Activated naive CD4-positive, alpha-beta T cell treated with Interleukin-2 at 50 U/mL for 16 hours (primary cell): ENCODE measurements around the gene OTOP1.
"Not testable (repeated sequence)": the region's sequence is repeated elsewhere in the genome, so short reads cannot be mapped to it uniquely, and the experiment has no call there.

Source experiments
- DNase-seq: peaks from one replicate; pipeline ENCODE4 v3.0.0-alpha.2; 2020

OTOP1 gene

GRCh38 chr4:4228356-4228668 is 1.6 kb upstream of the OTOP1 start:
- no peak for DNase-seq

GRCh38 chr4:4227510-4228355 is 1.0 kb upstream of the OTOP1 start:
- no peak for DNase-seq

DNA sequence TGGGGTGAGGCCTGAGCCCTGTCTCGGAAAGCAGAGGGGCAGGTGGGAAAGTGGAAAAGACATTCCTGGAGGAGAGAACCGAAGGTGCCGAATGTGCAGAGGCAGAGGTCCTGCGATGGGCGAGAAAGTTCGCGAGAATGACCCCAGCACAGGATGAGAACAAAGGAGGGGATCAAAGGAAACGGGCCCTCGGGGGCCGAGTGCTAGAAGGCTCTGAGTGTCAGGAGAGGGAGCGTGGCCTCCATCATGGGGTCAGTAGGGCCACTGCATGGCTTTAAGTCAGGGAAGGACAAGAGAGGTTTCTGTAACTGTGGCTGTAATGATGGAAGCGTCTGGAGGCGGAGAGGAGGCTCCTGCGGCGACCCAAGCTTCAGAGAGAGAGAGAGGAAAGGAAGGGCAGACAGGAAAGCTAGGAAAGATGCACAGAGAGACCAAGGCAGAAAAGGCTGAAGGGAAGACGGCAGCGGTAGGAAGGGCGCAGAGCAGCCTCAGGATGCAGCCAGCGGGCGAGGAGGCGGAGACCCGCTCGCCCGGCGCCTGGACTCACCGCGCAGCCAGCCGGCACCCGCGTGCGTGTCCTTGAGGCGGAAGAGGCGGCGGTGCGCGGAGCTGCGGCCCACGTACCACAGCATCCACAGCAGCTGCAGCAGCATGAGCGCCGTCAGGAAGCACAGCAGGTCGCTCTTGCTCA is 669 bp downstream of the OTOP1 start:
- DNase-seq = no peak

GRCh38 chr4:4217113-4217512 is 9.6 kb downstream of the OTOP1 start:
- DNase-seq = no peak

- no peak for DNase-seq
Observed at GRCh38 chr4:4216648-4217047, 10.1 kb downstream of the OTOP1 start.

DNA sequence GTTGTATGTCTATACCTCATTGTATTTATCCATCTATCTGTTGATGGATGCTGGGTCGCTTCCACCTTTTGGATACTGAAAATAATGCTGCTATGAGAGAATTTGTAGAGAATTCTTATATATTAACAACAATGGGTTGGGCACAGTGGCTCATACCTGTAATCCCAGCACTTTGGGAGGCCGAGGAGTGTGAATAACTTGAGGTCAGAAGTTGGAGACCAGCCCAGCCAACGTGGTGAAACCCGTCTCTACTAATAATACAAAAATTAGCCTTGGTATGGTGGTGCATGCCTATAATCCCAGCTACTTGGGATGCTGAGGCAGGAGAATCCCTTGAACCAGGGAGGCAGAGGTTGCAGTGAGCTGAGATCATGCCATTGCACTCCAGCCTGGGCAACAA is 13.1 kb downstream of the OTOP1 start:
- DNase-seq = not testable (repeated sequence)

GRCh38 chr4:4206204-4206603 is 20.5 kb downstream of the OTOP1 start:
- no peak for DNase-seq

- no peak for DNase-seq
Observed at GRCh38 chr4:4204401-4204745, 22.4 kb downstream of the OTOP1 start.

DNA sequence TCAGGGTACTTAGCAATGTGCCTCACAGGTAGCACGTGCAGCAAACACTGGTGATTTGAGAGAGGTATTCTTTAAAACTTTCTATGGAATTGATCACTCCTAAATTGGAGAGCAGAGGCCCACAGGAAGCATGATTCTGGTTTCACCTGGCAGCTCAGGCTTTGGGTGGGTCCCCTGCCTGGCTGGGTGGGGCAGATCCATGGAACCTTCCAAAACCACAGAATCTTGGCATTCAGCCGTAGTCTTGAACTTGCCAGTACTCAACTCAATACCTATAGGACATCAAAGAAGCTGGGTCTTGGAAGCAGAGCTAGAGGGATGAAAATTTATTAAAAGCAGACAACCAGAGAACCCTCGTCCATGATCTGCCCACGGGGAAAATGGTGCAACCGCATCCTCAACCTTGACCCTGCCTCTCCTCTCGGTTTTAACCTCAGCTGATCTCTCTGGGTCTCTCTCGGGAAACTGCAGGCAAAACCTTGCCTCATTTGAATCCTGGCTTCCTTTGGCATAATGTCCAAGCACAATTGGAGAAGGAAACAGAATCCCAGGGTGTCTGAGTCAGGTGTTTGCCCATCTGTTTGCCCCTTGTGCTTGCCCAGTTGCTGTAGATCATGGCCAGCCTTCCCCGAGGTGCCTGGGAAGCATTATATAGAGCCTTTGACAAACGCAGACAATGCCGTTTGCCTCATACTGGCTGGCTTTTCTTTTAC is 22.9 kb downstream of the OTOP1 start:
- DNase-seq = no peak

DNA sequence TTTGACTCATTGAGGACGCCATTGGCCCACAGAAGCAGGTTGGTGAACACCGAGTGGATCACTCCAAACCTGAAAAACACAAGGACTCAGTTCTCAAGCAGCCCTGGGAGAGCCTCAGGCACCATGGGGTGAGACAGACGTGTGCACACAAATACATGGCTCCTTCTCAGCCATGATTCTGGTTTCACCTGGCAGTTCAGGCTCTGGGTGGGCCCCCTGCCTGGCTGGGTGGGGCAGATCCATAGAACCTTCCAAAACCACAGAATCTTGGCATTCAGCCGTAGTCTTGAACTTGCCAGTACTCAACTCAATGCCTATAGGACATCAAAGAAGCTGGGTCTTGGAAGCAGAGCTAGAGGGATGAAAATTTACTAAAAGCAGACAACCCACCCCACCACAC is 24.2 kb downstream of the OTOP1 start:
- no peak for DNase-seq

GRCh38 chr4:4200624-4201023 is 26.1 kb downstream of the OTOP1 start:
- no peak for DNase-seq

- DNase-seq = no peak
Observed at GRCh38 chr4:4195354-4195753, 31.4 kb downstream of the OTOP1 start.

DNA sequence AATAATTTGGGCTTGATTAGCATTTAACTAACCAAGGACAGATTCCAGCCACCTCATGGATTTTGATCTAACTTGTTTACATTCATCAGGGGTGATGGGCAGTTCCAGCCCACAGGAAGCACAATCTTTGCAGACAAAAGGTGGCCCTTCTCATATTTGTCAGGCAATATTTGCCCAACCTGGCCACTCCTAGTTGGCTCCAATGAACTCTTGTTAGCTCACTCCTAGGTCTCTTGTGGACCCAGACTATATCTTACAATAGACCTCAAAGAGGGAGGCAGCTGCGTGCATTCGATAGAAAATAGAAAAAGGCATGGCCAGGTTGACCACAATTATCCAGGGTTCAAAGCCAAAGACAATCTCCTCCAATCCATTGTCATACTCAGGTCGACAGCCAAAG is 38.2 kb downstream of the OTOP1 start:
- not testable (repeated sequence) for DNase-seq

- DNase-seq = no peak
Observed at GRCh38 chr4:4185528-4185927, 41.2 kb downstream of the OTOP1 start.

DNA sequence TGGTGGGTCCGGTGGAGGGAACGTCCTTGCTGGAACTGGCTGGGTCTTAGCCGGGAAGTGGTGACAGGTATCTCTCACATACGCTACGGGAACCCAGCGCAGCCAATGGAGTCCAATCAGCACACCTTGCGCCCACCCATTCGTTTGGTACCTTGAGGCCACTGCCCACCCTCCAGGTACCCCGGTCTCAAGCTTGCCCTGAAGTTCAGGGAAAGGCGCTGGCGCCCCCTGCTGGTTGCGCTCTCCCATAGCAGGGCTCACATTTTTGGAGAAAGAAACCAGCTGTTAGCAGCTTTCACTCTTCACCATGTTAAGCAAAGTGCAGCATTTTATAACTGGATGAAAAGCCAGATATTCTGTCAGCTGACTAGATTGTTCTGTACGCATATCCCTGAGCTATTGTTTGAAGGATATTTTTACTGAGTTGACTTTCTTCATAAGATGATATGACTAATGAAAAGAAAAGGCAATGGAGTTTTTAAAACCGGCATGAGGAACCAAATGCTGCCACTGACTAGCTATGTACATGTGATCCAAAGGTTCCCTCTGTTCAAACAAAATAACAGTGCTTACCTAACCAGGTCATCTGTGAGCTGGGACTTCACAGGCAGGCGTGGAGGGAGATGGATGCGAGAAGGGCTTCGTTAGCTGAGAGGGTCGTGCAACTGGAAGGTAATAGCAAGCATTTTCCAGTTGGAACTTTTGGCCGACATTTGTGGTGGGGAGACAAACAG is 43.7 kb downstream of the OTOP1 start:
- DNase-seq = peak; percentile 13

- no peak for DNase-seq
Observed at GRCh38 chr4:4170596-4171150, 56.1 kb downstream of the OTOP1 start.

DNA sequence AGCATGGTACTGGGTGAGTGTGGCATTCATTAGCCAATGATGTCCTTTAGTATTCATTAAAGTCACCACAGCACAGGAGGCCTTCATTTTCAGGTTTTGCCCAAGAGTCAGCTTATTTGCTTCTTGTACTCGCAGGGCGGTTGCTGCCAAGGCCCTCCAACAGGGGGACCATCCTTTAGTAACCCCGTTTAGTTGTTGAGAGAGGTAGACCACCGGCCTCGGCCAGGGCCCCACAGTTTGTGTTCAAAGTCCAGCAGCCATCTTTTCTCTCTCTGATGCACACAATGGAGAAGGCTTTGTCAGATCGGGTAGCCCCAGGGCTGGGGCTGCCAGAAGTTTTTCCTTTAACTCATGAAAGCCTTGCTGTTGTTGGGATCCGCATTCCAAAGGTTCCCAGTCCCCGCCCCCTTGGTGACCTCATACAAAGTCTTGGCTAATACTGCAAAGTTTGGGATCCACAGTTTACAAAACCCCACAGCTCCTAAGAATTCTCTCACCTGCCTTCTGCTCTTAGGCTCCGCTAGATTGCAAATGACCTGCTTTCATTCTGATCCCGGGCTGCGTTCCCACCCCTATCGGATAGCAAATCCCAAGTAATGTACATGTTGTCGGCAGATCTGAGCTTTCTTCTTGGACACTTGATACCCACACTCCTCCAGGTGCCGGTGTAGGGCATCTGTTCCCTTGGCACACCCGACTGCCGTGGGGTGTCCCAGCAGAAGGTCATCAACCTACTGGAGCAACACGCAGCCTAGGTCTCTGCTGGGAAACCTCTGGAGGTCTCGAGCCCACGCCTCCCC is 58.5 kb downstream of the OTOP1 start:
- not testable (repeated sequence) for DNase-seq

DNA sequence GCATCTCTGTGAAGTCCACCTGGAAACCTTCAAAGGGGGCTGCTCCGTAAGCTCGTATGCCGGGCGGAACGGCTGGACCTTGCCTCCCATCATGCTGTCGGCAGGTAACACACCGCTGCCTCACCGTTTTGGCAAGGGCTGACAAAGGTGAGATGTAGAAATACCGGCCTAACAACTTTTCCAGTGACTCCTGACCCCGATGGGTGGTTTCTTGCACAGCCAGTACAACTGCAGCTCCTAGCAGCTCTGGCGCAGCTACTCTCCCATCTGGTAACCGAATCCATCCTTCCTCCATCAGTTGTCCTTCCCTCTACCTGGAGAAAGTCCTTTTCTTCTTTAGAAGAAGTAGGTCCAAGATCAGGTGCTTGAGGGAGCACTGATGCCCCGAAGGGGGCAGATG is 59.7 kb downstream of the OTOP1 start:
- DNase-seq = not testable (repeated sequence)

- DNase-seq = not testable (repeated sequence)
Observed at GRCh38 chr4:4165701-4166392, 60.9 kb downstream of the OTOP1 start.

- DNase-seq = not testable (repeated sequence)
Observed at GRCh38 chr4:4164532-4165173, 62.1 kb downstream of the OTOP1 start.

GRCh38 chr4:4162186-4162585 is 64.5 kb downstream of the OTOP1 start:
- DNase-seq = not testable (repeated sequence)
